T-cell (primary cell): ENCODE results near the gene SMIM23. TPM values are rescaled to one million over a fixed set of nuclear protein-coding genes. Genes with fewer than 3 reads are reported as not detected.
"Not testable (repeated sequence)": the region's sequence is repeated elsewhere in the genome, so short reads cannot be mapped to it uniquely, and the experiment has no call there.

Experiments used
- ATAC-seq, 4 experiments: fragments of 200-7000 bp in 3 of 4; fragments of 150-1000 bp in 1 of 4; cut with Tn5 transposase; replicated peaks in 1 of 4; 1 replicate in 3 of 4; 2 replicates in 1 of 4; pipeline ENCODE4 v1.10.0; 2021; ENCODE audit warnings: moderate library complexity in 3 of 4, mild to moderate bottlenecking in 2 of 4, moderate number of reproducible peaks in 1 of 4
- CTCF ChIA-PET, 2 donors: fragments of 300-600 bp; sonication (Branson Sonifier 250); formaldehyde crosslinking; loops; one replicate each; lab custom pipeline; 2022; ENCODE audit warnings: antibody characterized with exemption in 2 of 2; lab: Charles Lee
- POLR2A ChIA-PET, 2 donors: fragments of 300-600 bp; sonication (Branson Sonifier 250); formaldehyde crosslinking; loops; one replicate each; lab custom pipeline; 2022; ENCODE audit warnings: antibody characterized with exemption in 2 of 2; lab: Charles Lee
- DNase-seq, 35 experiments: peaks; one replicate each; pipeline versions ENCODE4 v3.0.0 to v3.0.0-alpha.2; 2013 to 2023
- H3K27ac ChIP-seq: one replicate; pipeline ENCODE4 v1.5.1; 2013; ENCODE audit warnings: low read length
- H3K27me3 ChIP-seq, 2 experiments: replicated peaks in 1 of 2; 1 replicate in 1 of 2; 2 replicates in 1 of 2; pipeline versions ENCODE4 v1.6.1 to v1.7.0; 2013; ENCODE audit warnings: low read length in 1 of 2, mixed read lengths in 1 of 2; ENCODE audit not compliant: control insufficient read depth in 2 of 2, insufficient read depth in 2 of 2; ENCODE audit errors: extremely low read depth in 1 of 2
- H3K36me3 ChIP-seq, 2 donors: 1 replicate in 1 of 2; 2 replicates in 1 of 2; pipeline versions ENCODE4 v1.6.1 to v1.7.0; 2013; ENCODE audit warnings: low read length in 1 of 2; ENCODE audit not compliant: control insufficient read depth in 2 of 2, insufficient read depth in 1 of 2; ENCODE audit errors: extremely low read depth in 1 of 2
- H3K4me1 ChIP-seq, 2 experiments: 1 replicate in 1 of 2; 2 replicates in 1 of 2; pipeline versions ENCODE4 v1.6.1 to v1.7.0; 2013; ENCODE audit warnings: low read length in 2 of 2, mixed read lengths in 1 of 2; ENCODE audit not compliant: insufficient read depth in 2 of 2, control insufficient read depth in 1 of 2; ENCODE audit errors: extremely low read depth in 1 of 2
- H3K4me3 ChIP-seq, 2 donors: 1 replicate in 1 of 2; 2 replicates in 1 of 2; pipeline versions ENCODE4 v1.5.1 to v1.7.0; 2013; ENCODE audit warnings: mild to moderate bottlenecking in 2 of 2, low read length in 1 of 2, moderate library complexity in 1 of 2; ENCODE audit not compliant: control insufficient read depth in 1 of 2; ENCODE audit errors: extremely low read depth in 1 of 2
- H3K9me3 ChIP-seq: 2 replicates; pipeline ENCODE4 v1.7.0; 2013
- H3K27ac Mint-ChIP-seq, 2 donors: one replicate each; pipeline ENCODE4 v1.8.0; 2020 to 2021; ENCODE audit warnings: mild to moderate bottlenecking in 2 of 2, mixed read lengths in 2 of 2
- H3K27me3 Mint-ChIP-seq, 2 donors: one replicate each; pipeline ENCODE4 v1.8.0; 2021 to 2022; ENCODE audit warnings: mixed read lengths in 2 of 2
- H3K36me3 Mint-ChIP-seq: one replicate; pipeline ENCODE4 v1.8.0; 2021; ENCODE audit warnings: mixed read lengths
- H3K4me1 Mint-ChIP-seq, 3 donors: one replicate each; pipeline ENCODE4 v1.8.0; 2020 to 2022; ENCODE audit warnings: mixed read lengths in 3 of 3, mild to moderate bottlenecking in 1 of 3
- H3K4me3 Mint-ChIP-seq, 3 donors: one replicate each; pipeline ENCODE4 v1.8.0; 2020 to 2022; ENCODE audit warnings: mild to moderate bottlenecking in 3 of 3, mixed read lengths in 3 of 3, moderate library complexity in 3 of 3
- H3K9me3 Mint-ChIP-seq, 3 donors: one replicate each; pipeline ENCODE4 v1.8.0; 2020 to 2022; ENCODE audit warnings: mixed read lengths in 3 of 3
- WGBS: methylation state at CpG from one replicate; pipeline ENCODE4 v1.1.5; 2013; ENCODE audit warnings: missing lambda C conversion rate; ENCODE audit not compliant: insufficient coverage; 5-methylcytosine and 5-hydroxymethylcytosine counted together
- total RNA-seq, 35 experiments: library from RNA in 6 of 35; stranded (reverse) in 6 of 35; fragments of 120-200 nt in 1 of 35; gene quantifications; one replicate each; pipeline versions ENCODE4 v1.2.1 to v1.2.4 and lab custom pipeline; 2013 to 2026

The SMIM23 gene
- total RNA-seq, 5 donors from 2014 or later (not counting 1 experiment from before 2014, with no cell fraction given), result not detected

GRCh38 chr5:171776770-171777759 is 8.6 kb upstream of the SMIM23 start:
- 86% methylated on average over 13 of the region's 19 CpGs for WGBS
- Histone ChIP-seq H3K27ac (no peak overlapping the region), H3K9me3 (no peaks in the 10 kb centered on the region), H3K36me3 (no peaks in the 10 kb centered on the region), H3K4me1 (no peaks in the 10 kb centered on the region), H3K4me3 (no peak overlapping the region), H3K27me3 (peaks cover 0 to 31% of the 10 kb centered on the region in 2 experiments)
- POLR2A ChIA-PET, result no interaction called here
- H3K27me3 Mint-ChIP-seq, result peaks cover 13 to 16% of the 10 kb centered on the region in 2 donors
- ATAC-seq, result no peak
- no peak overlapping the region for H3K4me3 Mint-ChIP-seq
- no peaks in the 10 kb centered on the region for H3K36me3 Mint-ChIP-seq
- CTCF ChIA-PET, result no interaction called here
- H3K4me1 Mint-ChIP-seq, result no peaks in the 10 kb centered on the region
- H3K27ac Mint-ChIP-seq, result no peak overlapping the region
- no peak for DNase-seq
- no peaks in the 10 kb centered on the region for H3K9me3 Mint-ChIP-seq

GRCh38 chr5:171781744-171782143 is 3.9 kb upstream of the SMIM23 start:
- H3K27ac ChIP-seq, DNase-seq, H3K36me3 ChIP-seq, H3K27ac Mint-ChIP-seq, H3K4me1 ChIP-seq, H3K4me3 ChIP-seq, H3K9me3 ChIP-seq, ATAC-seq, H3K4me1 Mint-ChIP-seq, H3K4me3 Mint-ChIP-seq, H3K36me3 Mint-ChIP-seq, H3K9me3 Mint-ChIP-seq: not testable (repeated sequence)
- H3K27me3 Mint-ChIP-seq, result peaks cover 14 to 16% of the 10 kb centered on the region in 2 donors
- ChIA-PET CTCF (interaction anchor here in 1 of 2 donors (0.7 kb wide), 1 partner anchor 875 kb away, joined by 4 read pairs; no protein-coding TSS in a partner anchor), POLR2A (interaction anchor here in 1 of 2 donors (0.6 kb wide), 1 partner anchor 174 kb away, joined by 5 read pairs; no protein-coding TSS in a partner anchor)
- H3K27me3 ChIP-seq, result peaks cover 0 to 24% of the 10 kb centered on the region in 2 experiments
- 24% methylated on average over 2 of the region's 4 CpGs for WGBS

- Histone ChIP-seq H3K4me1 (no peaks in the 10 kb centered on the region), H3K9me3 (no peaks in the 10 kb centered on the region), H3K36me3 (no peaks in the 10 kb centered on the region), H3K27me3 (peaks cover 0 to 21% of the 10 kb centered on the region in 2 experiments), H3K4me3 (no peak overlapping the region), H3K27ac (no peak overlapping the region)
- no peak overlapping the region for H3K27ac Mint-ChIP-seq
- ATAC-seq (no peak), DNase-seq (no peak)
- no peaks in the 10 kb centered on the region for H3K36me3 Mint-ChIP-seq
- no peaks in the 10 kb centered on the region for H3K9me3 Mint-ChIP-seq
- 86% methylated on average over 10 of the region's 18 CpGs for WGBS
- H3K27me3 Mint-ChIP-seq, result peaks cover 14% of the 10 kb centered on the region in 2 donors
- POLR2A ChIA-PET, result no interaction called here
- no peak overlapping the region for H3K4me3 Mint-ChIP-seq
- CTCF ChIA-PET, result no interaction called here
- no peaks in the 10 kb centered on the region for H3K4me1 Mint-ChIP-seq
Observed at GRCh38 chr5:171782332-171782966, 3.2 kb upstream of the SMIM23 start.

GRCh38 chr5:171783051-171783450 is 2.6 kb upstream of the SMIM23 start:
- CTCF ChIA-PET, result no interaction called here
- H3K4me1 ChIP-seq, result no peaks in the 10 kb centered on the region
- H3K9me3 ChIP-seq, result no peaks in the 10 kb centered on the region
- POLR2A ChIA-PET, result no interaction called here
- no peaks in the 10 kb centered on the region for H3K9me3 Mint-ChIP-seq
- H3K27me3 Mint-ChIP-seq, result peaks cover 12 to 14% of the 10 kb centered on the region in 2 donors
- ATAC-seq (no peak), DNase-seq (no peak)
- H3K27ac Mint-ChIP-seq, result no peak overlapping the region
- H3K4me3 Mint-ChIP-seq, result no peak overlapping the region
- no peak overlapping the region for H3K4me3 ChIP-seq
- H3K36me3 ChIP-seq, result no peaks in the 10 kb centered on the region
- WGBS, result no CpG with 5 or more reads among the region's 2 CpGs
- no peak overlapping the region for H3K27ac ChIP-seq
- H3K27me3 ChIP-seq, result peaks cover 0 to 18% of the 10 kb centered on the region in 2 experiments
- H3K36me3 Mint-ChIP-seq, result no peaks in the 10 kb centered on the region
- no peaks in the 10 kb centered on the region for H3K4me1 Mint-ChIP-seq

GRCh38 chr5:171789353-171789752 is 3.7 kb downstream of the SMIM23 start:
- no peak overlapping the region for H3K4me3 ChIP-seq
- H3K9me3 ChIP-seq, result no peaks in the 10 kb centered on the region
- DNase-seq (no peak), ATAC-seq (no peak)
- peaks cover 0 to 14% of the 10 kb centered on the region in 2 experiments for H3K27me3 ChIP-seq
- no peaks in the 10 kb centered on the region for H3K36me3 ChIP-seq
- no peaks in the 10 kb centered on the region for H3K4me1 ChIP-seq
- Mint-ChIP-seq H3K36me3 (no peaks in the 10 kb centered on the region), H3K4me3 (no peak overlapping the region), H3K27ac (no peak overlapping the region), H3K4me1 (no peaks in the 10 kb centered on the region), H3K9me3 (no peaks in the 10 kb centered on the region), H3K27me3 (peaks cover 16 to 21% of the 10 kb centered on the region in 2 donors)
- no peak overlapping the region for H3K27ac ChIP-seq
- POLR2A ChIA-PET, result no interaction called here
- CTCF ChIA-PET, result no interaction called here
- no CpG with 5 or more reads among the region's 1 CpG for WGBS

- DNase-seq (no peak), ATAC-seq (no peak)
- Histone ChIP-seq H3K27ac (no peak overlapping the region), H3K9me3 (no peaks in the 10 kb centered on the region), H3K4me1 (no peaks in the 10 kb centered on the region), H3K4me3 (no peak overlapping the region), H3K27me3 (peaks cover 0 to 14% of the 10 kb centered on the region in 2 experiments), H3K36me3 (no peaks in the 10 kb centered on the region)
- Mint-ChIP-seq H3K27me3 (peaks cover 16 to 22% of the 10 kb centered on the region in 2 donors), H3K9me3 (no peaks in the 10 kb centered on the region), H3K4me1 (no peaks in the 10 kb centered on the region), H3K27ac (no peak overlapping the region), H3K4me3 (no peak overlapping the region), H3K36me3 (no peaks in the 10 kb centered on the region)
- ChIA-PET CTCF (no interaction called here), POLR2A (no interaction called here)
- 70% methylated on average over 2 of the region's 2 CpGs for WGBS
Observed at GRCh38 chr5:171790408-171790807, 4.8 kb downstream of the SMIM23 start.
